ENCODE measurements around the gene EPHB6.

EPHB6 gene

GRCh38 chr7:142908921-142909890 is 54.3 kb downstream of the EPHB6 start:
- no peak overlapping the region for H3K27ac ChIP-seq
- H3K9me3 ChIP-seq (ENCODE audit: low read depth, low read length), result no peaks in the 10 kb centered on the region
- TF ChIP-seq FOXP2 (optimal IDR thresholded peaks at IDR 0.05; ENCODE audit: control extremely low read depth, extremely low read length, insufficient read depth) (no peak), EZH2 (IDR thresholded peaks at IDR 0.05) (no peak), POLR2AphosphoS5 (IDR thresholded peaks at IDR 0.05; ENCODE audit: borderline replicate concordance, low read depth, low read length) (no peak)
- H3K9ac ChIP-seq (ENCODE audit: insufficient read length), result no peak overlapping the region
- H3K4me3 ChIP-seq, result no peak overlapping the region
- H3K36me3 ChIP-seq (ENCODE audit: insufficient read depth, low read length), result no peaks in the 10 kb centered on the region
- no peak for DNase-seq (ENCODE audit: low read depth, low spot score)

- Histone ChIP-seq H3K4me3 (no peak overlapping the region), H3K9ac (ENCODE audit: insufficient read length) (no peak overlapping the region), H3K27ac (no peak overlapping the region), H3K9me3 (ENCODE audit: low read depth, low read length) (no peaks in the 10 kb centered on the region), H3K36me3 (ENCODE audit: insufficient read depth, low read length) (no peaks in the 10 kb centered on the region)
- DNase-seq (ENCODE audit: low read depth, low spot score), result no peak
- TF ChIP-seq POLR2AphosphoS5 (IDR thresholded peaks at IDR 0.05; ENCODE audit: borderline replicate concordance, low read depth, low read length), result no peak
- TF ChIP-seq FOXP2 (optimal IDR thresholded peaks at IDR 0.05; ENCODE audit: control extremely low read depth, extremely low read length, insufficient read depth), result no peak
- no peak for TF ChIP-seq EZH2 (IDR thresholded peaks at IDR 0.05)
These were observed 55.2 kb downstream of the EPHB6 start for GRCh38 chr7:142910031-142910433.

GRCh38 chr7:142910481-142910880 is 55.6 kb downstream of the EPHB6 start:
- TF ChIP-seq EZH2 (IDR thresholded peaks at IDR 0.05) (no peak), POLR2AphosphoS5 (IDR thresholded peaks at IDR 0.05; ENCODE audit: borderline replicate concordance, low read depth, low read length) (no peak), FOXP2 (optimal IDR thresholded peaks at IDR 0.05; ENCODE audit: control extremely low read depth, extremely low read length, insufficient read depth) (no peak)
- no peak overlapping the region for H3K9ac ChIP-seq (ENCODE audit: insufficient read length)
- no peak for DNase-seq (ENCODE audit: low read depth, low spot score)
- H3K9me3 ChIP-seq (ENCODE audit: low read depth, low read length), result no peaks in the 10 kb centered on the region
- H3K27ac ChIP-seq, result no peak overlapping the region
- H3K4me3 ChIP-seq, result no peak overlapping the region
- H3K36me3 ChIP-seq (ENCODE audit: insufficient read depth, low read length), result no peaks in the 10 kb centered on the region

GRCh38 chr7:142913051-142913450 is 58.2 kb downstream of the EPHB6 start:
- Histone ChIP-seq H3K9me3 (ENCODE audit: low read depth, low read length) (no peaks in the 10 kb centered on the region), H3K9ac (ENCODE audit: insufficient read length) (no peak overlapping the region), H3K4me3 (no peak overlapping the region), H3K36me3 (ENCODE audit: insufficient read depth, low read length) (no peaks in the 10 kb centered on the region), H3K27ac (no peak overlapping the region)
- TF ChIP-seq EZH2 (IDR thresholded peaks at IDR 0.05) (no peak), POLR2AphosphoS5 (IDR thresholded peaks at IDR 0.05; ENCODE audit: borderline replicate concordance, low read depth, low read length) (no peak)
- DNase-seq (ENCODE audit: low read depth, low spot score), result no peak

- H3K36me3 ChIP-seq (ENCODE audit: insufficient read depth, low read length), result no peaks in the 10 kb centered on the region
- TF ChIP-seq EZH2 (IDR thresholded peaks at IDR 0.05), result no peak
- TF ChIP-seq POLR2AphosphoS5 (IDR thresholded peaks at IDR 0.05; ENCODE audit: borderline replicate concordance, low read depth, low read length), result no peak
- TF ChIP-seq FOXP2 (optimal IDR thresholded peaks at IDR 0.05; ENCODE audit: control extremely low read depth, extremely low read length, insufficient read depth), result no peak
- no peak overlapping the region for H3K9ac ChIP-seq (ENCODE audit: insufficient read length)
- no peak overlapping the region for H3K4me3 ChIP-seq
- no peak overlapping the region for H3K27ac ChIP-seq
- DNase-seq (ENCODE audit: low read depth, low spot score), result no peak
- H3K9me3 ChIP-seq (ENCODE audit: low read depth, low read length), result no peaks in the 10 kb centered on the region
These were observed 58.7 kb downstream of the EPHB6 start for GRCh38 chr7:142913566-142913965.

- DNase-seq (ENCODE audit: low read depth, low spot score), result no peak
- TF ChIP-seq POLR2AphosphoS5 (IDR thresholded peaks at IDR 0.05; ENCODE audit: borderline replicate concordance, low read depth, low read length), result no peak
- Histone ChIP-seq H3K4me3 (no peak overlapping the region), H3K27ac (no peak overlapping the region), H3K36me3 (ENCODE audit: insufficient read depth, low read length) (no peaks in the 10 kb centered on the region), H3K9me3 (ENCODE audit: low read depth, low read length) (no peaks in the 10 kb centered on the region), H3K9ac (ENCODE audit: insufficient read length) (no peak overlapping the region)
These were observed 59.2 kb downstream of the EPHB6 start for GRCh38 chr7:142914121-142914520.

- TF ChIP-seq EZH2 (IDR thresholded peaks at IDR 0.05), result no peak
- TF ChIP-seq POLR2AphosphoS5 (IDR thresholded peaks at IDR 0.05; ENCODE audit: borderline replicate concordance, low read depth, low read length), result no peak
- no peak for TF ChIP-seq FOXP2 (optimal IDR thresholded peaks at IDR 0.05; ENCODE audit: control extremely low read depth, extremely low read length, insufficient read depth)
- DNase-seq (ENCODE audit: low read depth, low spot score), result no peak
- H3K9ac ChIP-seq (ENCODE audit: insufficient read length), result no peak overlapping the region
These were observed 60.4 kb downstream of the EPHB6 start for GRCh38 chr7:142915315-142915714.

GRCh38 chr7:142916508-142916907 is 61.6 kb downstream of the EPHB6 start:
- TF ChIP-seq FOXP2 (optimal IDR thresholded peaks at IDR 0.05; ENCODE audit: control extremely low read depth, extremely low read length, insufficient read depth), result no peak
- no peak for TF ChIP-seq POLR2AphosphoS5 (IDR thresholded peaks at IDR 0.05; ENCODE audit: borderline replicate concordance, low read depth, low read length)
- no peak for TF ChIP-seq EZH2 (IDR thresholded peaks at IDR 0.05)
- no peak for DNase-seq (ENCODE audit: low read depth, low spot score)
- no peak overlapping the region for H3K4me3 ChIP-seq
- H3K9ac ChIP-seq (ENCODE audit: insufficient read length), result no peak overlapping the region
- H3K9me3 ChIP-seq (ENCODE audit: low read depth, low read length), result no peaks in the 10 kb centered on the region
- no peak overlapping the region for H3K27ac ChIP-seq
- H3K36me3 ChIP-seq (ENCODE audit: insufficient read depth, low read length), result no peaks in the 10 kb centered on the region

More at GRCh38 chr7:142915315-142915714, 60.4 kb downstream of the EPHB6 start:
- Histone ChIP-seq H3K4me3 (no peak overlapping the region), H3K27ac (no peak overlapping the region), H3K36me3 (ENCODE audit: insufficient read depth, low read length) (no peaks in the 10 kb centered on the region), H3K9me3 (ENCODE audit: low read depth, low read length) (no peaks in the 10 kb centered on the region)

Measured in SK-N-MC (cell line).